K562 (cell line): ENCODE measurements around the gene TEX28.

Source experiments
- CHD1 ChIP-seq: fragments of 200-600 bp; sonication (generic); IDR thresholded peaks from one replicate; pipeline ENCODE4 v1.6.1; 2012; ENCODE audit warnings: mild to moderate bottlenecking, moderate library complexity, low read length, inconsistent platforms
- CTCF ChIP-seq, 3 experiments: IDR thresholded peaks in 2 of 3; conservative IDR thresholded peaks in 1 of 3; 2 replicates each; pipeline ENCODE4 v1.5.1; 2011 to 2012; ENCODE audit warnings: low read length in 3 of 3, mild to moderate bottlenecking in 3 of 3, control low read depth in 2 of 3, improper control_type of control experiment in 1 of 3, inconsistent platforms in 1 of 3, low read depth in 1 of 3, mixed read lengths in 1 of 3, moderate library complexity in 1 of 3; ENCODE audit not compliant: insufficient read depth in 2 of 3
- MYNN ChIP-seq, 2 experiments: sonication (generic); formaldehyde crosslinking in 1 of 2; IDR thresholded peaks; 2 replicates each; pipeline versions ENCODE4 v1.5.0 to v1.6.1; 2016 to 2020; ENCODE audit warnings: antibody characterized with exemption in 1 of 2, missing genetic modification reagents in 1 of 2
- ZNF583 ChIP-seq: fragments of 250-450 bp; sonication (Bioruptor Pico); IDR thresholded peaks from 2 replicates; pipeline ENCODE4 v1.4.0; 2020
- ZNF609 ChIP-seq: sonication (generic); formaldehyde crosslinking; IDR thresholded peaks from 2 replicates; pipeline ENCODE4 v1.8.1; 2023; ENCODE audit warnings: missing genetic modification reagents, mild to moderate bottlenecking, borderline replicate concordance
- TF ChIP-seq, protein P1 (sequence below): fragments of 250-450 bp; sonication (Bioruptor Pico); IDR thresholded peaks from 2 replicates; pipeline ENCODE4 v1.8.0; 2022; ENCODE audit warnings: moderate library complexity, mild to moderate bottlenecking, inconsistent platforms

GRCh38 chrX:154305541-154306205 lies 10.7 kb upstream of the TEX28 start:
- TF ChIP-seq ZNF609 (CRISPR knock-in tag) (no peak), MYNN (IDR thresholded peaks at IDR 0.05) (no peak), MYNN (CRISPR knock-in tag; IDR thresholded peaks at IDR 0.05) (no peak), ZNF583 (CRISPR knock-in tag) (no peak), CHD1 (no peak), CTCF (IDR thresholded peaks at IDR 0.05 in 2 of 3, conservative IDR thresholded peaks at IDR 0.05 in 1 of 3; ENCODE audit: insufficient read depth in 2 of 3, low read depth in 1 of 3, low read length in 3 of 3) (no peak)
- TF ChIP-seq, protein P1, sequence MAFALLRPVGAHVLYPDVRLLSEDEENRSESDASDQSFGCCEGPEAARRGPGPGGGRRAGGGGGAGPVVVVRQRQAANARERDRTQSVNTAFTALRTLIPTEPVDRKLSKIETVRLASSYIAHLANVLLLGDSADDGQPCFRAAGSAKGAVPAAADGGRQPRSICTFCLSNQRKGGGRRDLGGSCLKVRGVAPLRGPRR (CRISPR knock-in tag): no peak
